ENCODE data around the gene ARHGAP22.

- TF ChIP-seq CTCF (IDR thresholded peaks at IDR 0.05) (no peak), POLR2A (IDR thresholded peaks at IDR 0.05) (no peak)
Measured at GRCh38 chr10:48527756-48528155, 77.1 kb downstream of the ARHGAP22 start.
